ENCODE measurements around the gene NGFR.

The NGFR gene

GRCh38 chr17:49473900-49474751 lies 21.0 kb upstream of the NGFR start:
- POLR2A ChIA-PET (ENCODE audit: low non-redundant PET) = no interaction called here
- no peak for DNase-seq (ENCODE audit: low spot score)
- CTCF ChIA-PET = interaction anchor here (0.8 kb wide), 1 partner anchor 41 kb away, joined by 3 read pairs; no protein-coding TSS in a partner anchor
- no peak overlapping the region for H3K27ac ChIP-seq
- TF ChIP-seq CTCF (conservative IDR thresholded peaks at IDR 0.05; ENCODE audit: low read depth) = no peak

- CTCF ChIA-PET = interaction anchor here (0.6 kb wide), 1 partner anchor 40 kb away, joined by 5 read pairs; no protein-coding TSS in a partner anchor
- POLR2A ChIA-PET (ENCODE audit: low non-redundant PET) = no interaction called here
- H3K27ac ChIP-seq = no peak overlapping the region
- no peak for TF ChIP-seq CTCF (conservative IDR thresholded peaks at IDR 0.05; ENCODE audit: low read depth)
- no peak for DNase-seq (ENCODE audit: low spot score)
Observed at GRCh38 chr17:49477709-49478108, 17.4 kb upstream of the NGFR start.

GRCh38 chr17:49480836-49481615 lies 14.1 kb upstream of the NGFR start:
- POLR2A ChIA-PET (ENCODE audit: low non-redundant PET) = no interaction called here
- CTCF ChIA-PET = interaction anchor here (1.4 kb wide), 1 partner anchor 76 kb away, joined by 4 read pairs; no protein-coding TSS in a partner anchor
- no peak for TF ChIP-seq CTCF (conservative IDR thresholded peaks at IDR 0.05; ENCODE audit: low read depth)
- H3K27ac ChIP-seq = no peak overlapping the region
- no peak for DNase-seq (ENCODE audit: low spot score)

GRCh38 chr17:49482144-49482817 lies 12.8 kb upstream of the NGFR start:
- H3K27ac ChIP-seq = no peak overlapping the region
- ChIA-PET POLR2A (ENCODE audit: low non-redundant PET) (no interaction called here), CTCF (interaction anchor here (0.6 to 0.9 kb wide), 5 partner anchors 14 to 516 kb away, joined by 3 to 4 read pairs (median 3); no protein-coding TSS in a partner anchor)
- DNase-seq (ENCODE audit: low spot score) = no peak
- no peak for TF ChIP-seq CTCF (conservative IDR thresholded peaks at IDR 0.05; ENCODE audit: low read depth)

- POLR2A ChIA-PET (ENCODE audit: low non-redundant PET) = no interaction called here
- CTCF ChIA-PET = interaction anchor here (0.6 to 0.8 kb wide), 2 partner anchors 12 to 50 kb away, joined by 3 read pairs; no protein-coding TSS in a partner anchor
- TF ChIP-seq CTCF (conservative IDR thresholded peaks at IDR 0.05; ENCODE audit: low read depth) = no peak
- H3K27ac ChIP-seq = no peak overlapping the region
- no peak for DNase-seq (ENCODE audit: low spot score)
Observed at GRCh38 chr17:49483599-49484509, 11.2 kb upstream of the NGFR start.
